Inferior parietal cortex (tissue), 1 donor: ENCODE data around the gene CUEDC1.
"Not testable (repeated sequence)": the region's sequence is repeated elsewhere in the genome, so short reads cannot be mapped to it uniquely, and the experiment has no call there.

Experiments used
- DNase-seq: peaks from one replicate; pipeline ENCODE4 v3.0.0-alpha.2; 2016; ENCODE audit errors: extremely low spot score

CUEDC1 gene

DNA sequence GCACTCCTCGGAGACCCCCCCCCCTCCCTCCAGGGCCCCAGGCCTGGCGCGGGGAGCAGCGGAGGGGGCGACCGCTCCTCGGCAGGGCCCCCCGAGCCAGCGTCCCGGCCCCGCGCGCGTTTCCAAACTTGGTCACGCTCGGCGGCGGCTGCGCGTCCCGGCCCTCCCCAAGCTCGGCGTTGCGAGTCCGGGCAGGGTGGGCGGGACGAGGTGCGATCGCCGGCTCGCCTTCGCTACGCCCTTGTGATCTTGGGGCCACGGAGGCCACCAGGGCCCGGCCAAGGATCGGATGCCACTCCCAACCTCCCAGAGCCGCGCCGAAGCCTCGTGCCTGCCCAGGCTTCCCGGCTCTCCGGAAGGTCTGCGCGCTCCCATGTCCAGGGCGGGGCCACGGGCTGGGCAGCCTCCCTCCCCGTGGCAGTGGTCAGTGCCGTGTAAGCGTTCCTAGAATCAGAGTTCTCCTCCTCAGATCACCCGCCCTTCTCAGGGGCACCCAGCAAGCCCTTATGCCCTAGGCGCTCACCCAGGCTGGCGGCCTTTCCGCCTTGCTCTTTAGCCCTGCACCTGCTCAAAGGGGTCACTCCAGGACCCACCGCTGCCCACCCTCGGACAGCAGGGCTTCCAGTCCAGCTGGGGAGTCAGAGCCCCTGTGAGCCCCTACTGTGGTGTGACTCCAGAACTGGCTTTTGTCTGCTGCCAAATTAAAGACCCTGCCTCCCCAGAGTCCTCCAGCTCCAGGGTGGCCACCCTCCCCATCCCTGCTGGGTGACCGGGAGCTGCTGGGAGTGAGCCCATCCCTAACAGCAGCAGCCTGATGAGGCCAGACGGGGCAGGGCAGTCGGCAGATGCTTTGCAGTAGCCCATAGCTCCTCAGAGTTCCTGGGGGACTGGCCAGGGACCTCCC is 93.2 kb downstream of the CUEDC1 start:
- no peak for DNase-seq

DNA sequence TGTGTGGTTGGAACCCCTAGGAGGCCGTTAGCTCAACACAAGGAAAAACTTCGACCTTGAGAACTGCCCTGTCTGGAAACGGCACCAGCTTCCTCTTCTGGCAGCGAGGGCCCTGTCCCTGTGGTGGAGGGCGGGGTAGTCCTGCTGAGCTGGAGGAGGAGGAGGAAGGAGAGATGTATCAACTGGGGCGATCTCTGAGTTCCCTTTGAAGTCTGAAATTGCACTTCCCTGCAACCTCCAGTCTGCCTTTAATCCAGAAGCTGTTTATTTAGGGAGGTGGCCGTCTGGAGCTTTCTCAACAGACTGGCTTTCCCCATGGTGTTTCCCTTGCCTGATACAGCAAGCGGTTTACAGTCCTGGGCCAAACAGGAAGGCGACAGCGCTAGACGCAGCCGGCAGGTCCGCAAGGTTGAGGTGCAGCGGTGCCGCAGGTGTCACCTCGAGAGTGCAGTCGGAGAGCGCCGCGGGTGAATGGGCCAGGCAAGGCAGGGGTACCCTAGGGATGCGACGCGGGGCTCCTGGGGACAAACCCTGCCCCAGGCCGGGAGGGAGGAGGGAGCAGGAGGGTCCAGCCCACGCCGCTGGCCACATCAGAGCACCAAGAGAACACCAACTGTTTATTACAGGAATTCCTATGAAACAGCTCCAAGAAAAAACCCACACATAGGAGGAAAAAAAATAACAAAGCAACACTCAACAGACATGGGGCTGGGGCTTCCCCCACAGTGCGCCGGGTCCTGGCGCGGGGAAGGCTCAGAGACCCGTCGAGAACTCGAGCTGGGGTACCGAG is 94.0 kb downstream of the CUEDC1 start:
- no peak for DNase-seq

GRCh38 chr17:57860414-57860999 is 94.7 kb downstream of the CUEDC1 start:
- DNase-seq: no peak

DNA sequence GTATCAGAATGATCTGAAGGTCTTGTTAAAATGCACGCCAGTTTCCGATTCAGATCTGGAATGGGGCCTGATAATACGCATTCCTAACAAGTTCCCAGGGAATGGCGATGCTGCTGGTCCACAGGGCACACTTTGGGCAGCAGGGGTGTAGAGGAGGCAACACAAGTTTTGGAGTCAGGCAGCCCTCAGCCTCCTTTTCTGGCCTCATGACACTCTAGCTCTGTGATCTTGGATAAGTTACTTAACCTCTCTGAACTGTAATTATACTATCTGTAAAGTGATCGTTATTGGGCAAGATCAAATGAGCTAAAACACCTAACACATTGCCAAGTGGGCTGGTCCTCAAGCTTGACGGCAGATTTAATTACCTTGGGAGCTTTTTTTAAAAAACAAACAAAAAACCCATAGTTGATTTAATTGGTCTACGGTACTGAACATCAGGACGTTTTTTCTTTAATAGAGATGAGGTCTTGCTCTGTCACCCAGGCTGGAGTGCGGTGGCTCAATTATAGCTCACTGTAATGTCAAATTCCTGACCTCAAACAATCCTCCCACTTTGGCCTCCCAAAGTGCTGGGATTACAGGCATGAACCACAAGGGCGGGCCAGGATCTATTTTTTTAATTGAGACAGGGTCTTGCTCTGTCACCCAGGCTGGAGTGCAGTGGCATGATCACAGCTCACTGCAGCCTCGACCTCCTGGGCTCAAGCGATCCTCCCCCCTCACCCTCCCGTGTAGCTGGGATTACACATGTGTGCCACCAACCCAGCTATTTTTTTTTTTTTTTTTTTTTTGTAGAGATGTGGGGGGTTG is 95.4 kb downstream of the CUEDC1 start:
- DNase-seq: no peak

DNA sequence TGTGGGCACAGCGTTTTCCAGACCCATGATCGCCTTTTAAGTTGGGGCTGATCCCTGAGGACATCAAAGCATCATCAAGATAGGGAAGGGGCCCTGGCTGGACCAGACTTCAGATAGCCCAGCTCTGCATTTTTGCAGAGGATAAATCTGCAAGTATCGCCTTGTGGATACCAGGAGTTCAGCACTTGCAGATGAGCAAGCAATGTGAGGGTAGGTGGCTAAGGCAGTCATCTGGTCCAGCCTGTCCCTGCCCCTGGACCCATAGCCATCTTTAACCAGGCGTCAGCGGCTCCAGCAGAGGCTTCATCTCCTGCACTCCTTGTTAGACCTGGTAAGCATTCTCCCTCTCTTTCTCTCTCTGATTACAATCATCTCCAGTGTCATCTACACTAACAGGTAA is 96.4 kb downstream of the CUEDC1 start:
- DNase-seq: no peak

DNA sequence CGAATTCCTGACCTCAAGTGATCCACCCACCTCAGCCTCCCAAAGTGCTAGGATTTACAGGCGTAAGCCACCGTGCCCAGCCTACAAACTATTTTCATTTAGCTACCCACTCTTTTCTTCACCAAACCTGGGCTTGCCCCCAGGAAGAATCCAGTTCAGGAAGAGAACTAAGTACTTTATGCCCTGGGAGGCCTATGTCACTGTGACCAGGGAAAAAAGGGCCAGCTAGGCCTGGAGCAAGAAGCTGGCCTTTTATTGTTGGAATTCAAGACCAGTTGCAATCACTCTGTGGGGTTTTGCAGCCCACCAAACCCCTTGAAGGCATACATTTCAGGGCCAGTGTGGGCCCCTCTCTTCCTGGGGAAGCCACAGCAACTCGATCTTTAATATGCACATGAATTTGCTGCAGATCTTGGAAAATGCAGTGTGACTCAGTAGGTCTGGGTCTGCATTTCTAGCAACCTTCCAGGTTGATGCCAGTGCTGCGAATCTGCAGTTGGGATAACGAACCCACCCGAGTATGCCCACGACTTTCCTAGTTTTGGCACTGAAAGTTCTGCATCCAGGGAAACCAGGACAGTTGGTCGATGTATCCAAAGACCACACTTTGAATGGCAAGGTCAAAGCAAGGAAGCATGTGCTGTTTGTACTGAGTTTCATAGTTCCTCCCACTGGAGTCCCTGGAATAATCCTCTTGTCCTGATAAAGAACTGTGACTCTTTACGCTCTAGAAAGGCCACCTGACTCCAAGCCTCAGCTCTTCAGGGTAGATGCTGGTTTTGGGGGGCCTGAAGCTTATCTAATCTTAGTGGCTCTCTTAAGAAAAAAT is 98.2 kb downstream of the CUEDC1 start:
- no peak for DNase-seq

GRCh38 chr17:57855391-57856035 is 99.7 kb downstream of the CUEDC1 start:
- DNase-seq: no peak

DNA sequence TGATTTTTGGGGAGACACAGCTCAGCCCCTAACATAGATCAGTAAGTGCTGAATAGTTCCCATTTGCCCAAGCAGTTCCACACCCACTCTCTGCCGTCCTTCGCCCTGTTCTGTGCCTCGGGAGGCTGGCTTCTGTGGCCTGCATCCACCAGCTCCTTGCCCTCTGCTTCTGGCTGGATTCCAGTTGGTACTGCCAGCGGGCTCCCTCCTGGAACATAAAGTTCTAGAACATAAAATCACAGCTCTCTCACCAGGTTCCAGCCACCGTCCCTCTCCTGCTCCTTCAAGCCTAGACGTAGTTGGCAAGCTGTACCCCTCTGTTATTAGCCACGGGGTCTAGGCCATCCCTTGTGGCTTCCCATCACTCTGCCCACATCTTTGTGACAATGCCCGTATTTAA is 101.5 kb downstream of the CUEDC1 start:
- no peak for DNase-seq

GRCh38 chr17:57852955-57853328 is 102.3 kb downstream of the CUEDC1 start:
- no peak for DNase-seq

GRCh38 chr17:57852092-57852954 is 102.9 kb downstream of the CUEDC1 start:
- DNase-seq: no peak

DNA sequence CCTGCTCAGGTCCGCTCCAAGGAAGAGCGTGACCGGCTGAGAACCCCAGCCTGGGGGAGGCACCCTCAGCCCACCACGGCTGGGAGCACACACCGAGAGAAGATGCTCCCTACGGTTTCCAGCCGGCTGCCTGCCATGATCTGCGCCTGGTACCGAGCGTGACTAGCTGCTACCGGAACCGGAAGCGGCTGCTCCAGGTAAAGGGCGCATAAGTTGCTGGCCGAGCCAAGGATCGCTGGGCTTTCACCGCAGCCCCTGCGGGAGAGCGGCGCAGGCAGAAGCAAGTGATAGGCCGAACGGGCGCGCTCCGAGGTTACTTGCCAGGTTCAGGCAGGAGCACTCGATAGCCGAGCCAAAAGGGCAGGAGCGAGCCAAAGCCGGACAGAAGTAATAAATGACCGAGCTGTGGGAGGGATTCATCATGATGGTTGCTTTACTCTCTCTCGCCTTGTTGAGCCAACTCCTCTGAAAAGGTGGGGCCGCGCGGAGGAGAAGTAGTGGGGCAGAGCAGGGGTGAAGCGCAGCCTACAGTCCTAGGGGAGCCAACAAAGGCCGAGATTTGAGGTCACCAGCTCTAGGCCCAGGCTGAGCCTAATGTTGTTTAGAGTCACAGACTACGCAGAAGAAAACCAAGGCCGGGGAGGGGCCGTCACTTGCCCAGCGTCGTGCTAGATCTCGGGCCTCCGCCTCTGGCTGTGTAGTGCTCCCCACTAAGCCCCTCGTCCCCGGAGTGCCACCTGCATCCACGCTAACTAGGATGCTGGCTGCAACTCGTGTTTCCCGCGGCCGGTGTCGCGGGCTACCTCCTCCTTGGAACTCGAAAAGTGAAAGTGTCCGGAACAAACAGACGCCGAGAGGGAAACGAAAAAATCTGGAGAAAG is 105.1 kb downstream of the CUEDC1 start, which contains the start of gene MRPS23:
Gene MRPS23, minus strand, starts transcription at position 171 of the 881 bp plus-strand sequence. Its CDS starts 34 bp downstream, at position 137.
- peak; percentile 97 for DNase-seq

- no peak for DNase-seq
Observed at GRCh38 chr17:57849163-57849873, 105.9 kb downstream of the CUEDC1 start.

GRCh38 chr17:57846056-57846945 is 108.9 kb downstream of the CUEDC1 start:
- DNase-seq: not testable (repeated sequence)

- DNase-seq: no peak
Observed at GRCh38 chr17:57842280-57842679, 112.9 kb downstream of the CUEDC1 start.

GRCh38 chr17:57839571-57839923 is 115.7 kb downstream of the CUEDC1 start:
- DNase-seq: no peak

GRCh38 chr17:57838857-57839570 is 116.2 kb downstream of the CUEDC1 start:
- no peak for DNase-seq
